RWPE2 (cell line): ENCODE results near the gene QRFPR.

Source experiments
- ATAC-seq: fragments of 200-7000 bp; cut with Tn5 transposase; 3 replicates; pipeline ENCODE4 v1.9.1; 2021; ENCODE audit warnings: low read depth
- DNase-seq: peaks from one replicate; pipeline ENCODE4 v3.0.0-alpha.2; 2020; ENCODE audit warnings: low spot score
- H3K27ac ChIP-seq: fragments of 450-650 bp; 2 replicates; pipeline ENCODE4 v1.5.1; 2017; ENCODE audit warnings: mild to moderate bottlenecking; ENCODE audit not compliant: poor library complexity, severe bottlenecking
- H3K27me3 ChIP-seq: fragments of 250-450 bp; sonication (Bioruptor Pico); 2 replicates; pipeline ENCODE4 v1.5.1; 2021; ENCODE audit warnings: mild to moderate bottlenecking, moderate library complexity; ENCODE audit not compliant: insufficient read depth, poor library complexity, severe bottlenecking
- H3K36me3 ChIP-seq: fragments of 250-450 bp; sonication (Bioruptor Pico); 2 replicates; pipeline ENCODE4 v1.5.1; 2020; ENCODE audit warnings: low read depth, mild to moderate bottlenecking, moderate library complexity
- H3K4me1 ChIP-seq: fragments of 250-450 bp; sonication (Bioruptor Pico); 2 replicates; pipeline ENCODE4 v1.5.1; 2021; ENCODE audit warnings: mild to moderate bottlenecking, moderate library complexity; ENCODE audit not compliant: insufficient read depth, poor library complexity, severe bottlenecking
- H3K4me3 ChIP-seq: fragments of 250-450 bp; sonication (Bioruptor Pico); 2 replicates; pipeline ENCODE4 v1.5.1; 2021; ENCODE audit warnings: mild to moderate bottlenecking, moderate library complexity; ENCODE audit not compliant: severe bottlenecking
- H3K9me3 ChIP-seq: fragments of 250-450 bp; sonication (Bioruptor Pico); 2 replicates; pipeline ENCODE4 v1.5.1; 2021; ENCODE audit warnings: mild to moderate bottlenecking, moderate library complexity; ENCODE audit not compliant: severe bottlenecking
- CTCF ChIP-seq: fragments of 450-650 bp; IDR thresholded peaks from one replicate; pipeline ENCODE4 v1.5.1; 2017; ENCODE audit warnings: mild to moderate bottlenecking, moderate library complexity; ENCODE audit not compliant: poor library complexity, severe bottlenecking

QRFPR gene

DNA sequence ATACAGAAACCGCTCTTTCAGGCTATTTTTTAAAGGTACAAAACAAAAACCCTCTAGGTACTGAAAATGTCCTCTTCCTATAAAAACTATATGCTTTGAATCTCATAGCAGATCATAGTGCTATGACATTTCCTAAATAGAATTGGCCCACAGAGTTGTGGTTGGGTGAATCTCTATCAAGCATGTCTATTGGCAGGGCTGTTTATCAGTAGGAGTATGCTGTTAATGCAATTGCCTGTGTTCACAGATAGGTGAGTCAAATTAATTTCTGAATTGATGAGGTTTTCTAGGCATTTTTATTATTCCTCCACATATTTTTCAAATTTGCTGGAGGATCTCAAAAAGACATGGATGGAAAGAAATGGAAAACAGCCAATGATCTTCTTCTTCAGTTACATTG lies 73.9 kb downstream of the QRFPR start:
- ATAC-seq = no peak
- H3K4me3 ChIP-seq = no peak overlapping the region
- no peak for TF ChIP-seq CTCF

GRCh38 chr4:121304893-121305292 lies 75.9 kb downstream of the QRFPR start:
- Histone ChIP-seq H3K27ac (no peak overlapping the region), H3K36me3 (no peaks in the 10 kb centered on the region), H3K27me3 (peaks cover 6% of the 10 kb centered on the region), H3K9me3 (no peaks in the 10 kb centered on the region), H3K4me3 (no peak overlapping the region), H3K4me1 (no peaks in the 10 kb centered on the region)
- DNase-seq = no peak
- ATAC-seq = no peak
- no peak for TF ChIP-seq CTCF

More for the DNA sequence above, 73.9 kb downstream of the QRFPR start:
- H3K27me3 ChIP-seq = peaks cover 3% of the 10 kb centered on the region
- no peaks in the 10 kb centered on the region for H3K36me3 ChIP-seq
- DNase-seq = no peak
- no peak overlapping the region for H3K27ac ChIP-seq
- H3K4me1 ChIP-seq = no peaks in the 10 kb centered on the region
- no peaks in the 10 kb centered on the region for H3K9me3 ChIP-seq

DNA sequence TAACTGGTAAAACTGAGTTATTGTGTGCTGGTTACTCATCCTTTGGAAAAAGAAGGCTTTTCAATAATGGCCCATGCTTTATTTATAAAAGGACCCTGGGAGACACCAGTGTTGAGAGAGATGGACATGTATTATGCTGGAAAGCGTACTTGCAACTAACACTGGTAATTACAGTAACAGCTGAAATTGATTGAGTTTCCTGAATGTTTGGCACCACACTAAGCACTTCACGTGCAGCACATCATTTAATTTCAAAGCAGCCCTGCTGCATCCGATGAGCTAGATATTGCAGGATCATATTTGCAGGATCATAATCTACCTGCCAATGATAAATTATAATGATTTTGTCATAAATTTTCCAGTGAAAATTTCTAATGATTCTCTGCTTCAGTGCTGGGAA lies 81.5 kb downstream of the QRFPR start:
- no peak for ATAC-seq
- Histone ChIP-seq H3K4me3 (no peak overlapping the region), H3K9me3 (no peaks in the 10 kb centered on the region), H3K36me3 (no peaks in the 10 kb centered on the region), H3K4me1 (no peaks in the 10 kb centered on the region), H3K27ac (no peak overlapping the region), H3K27me3 (peaks cover 9% of the 10 kb centered on the region)
- no peak for DNase-seq
- TF ChIP-seq CTCF = no peak

DNA sequence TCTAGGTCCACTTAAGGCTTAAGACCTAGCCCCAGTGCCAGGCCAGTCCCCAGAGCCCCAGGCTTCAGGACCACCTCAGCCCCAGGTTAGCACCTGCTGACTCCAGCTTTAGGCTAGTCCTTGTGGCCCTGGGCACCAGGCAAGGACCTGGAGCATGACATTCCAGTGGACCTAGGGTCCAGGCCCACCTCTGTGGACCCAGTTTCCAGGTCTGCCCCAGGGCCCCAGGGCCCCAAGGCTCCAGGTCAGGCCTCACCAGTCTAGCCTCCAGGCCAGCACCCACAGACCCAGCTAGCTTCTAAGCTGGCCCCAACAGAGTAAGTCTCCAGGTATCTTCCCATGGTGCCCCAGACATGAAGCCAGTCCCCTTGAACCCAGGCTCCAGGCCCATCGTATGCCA lies 97.5 kb downstream of the QRFPR start:
- no peaks in the 10 kb centered on the region for H3K9me3 ChIP-seq
- H3K36me3 ChIP-seq = no peaks in the 10 kb centered on the region
- no peak overlapping the region for H3K27ac ChIP-seq
- H3K4me1 ChIP-seq = no peaks in the 10 kb centered on the region
- no peaks in the 10 kb centered on the region for H3K27me3 ChIP-seq
- ATAC-seq = no peak
- TF ChIP-seq CTCF = no peak
- no peak overlapping the region for H3K4me3 ChIP-seq
- DNase-seq = no peak

- no peaks in the 10 kb centered on the region for H3K9me3 ChIP-seq
- H3K4me1 ChIP-seq = no peaks in the 10 kb centered on the region
- no peak for ATAC-seq
- TF ChIP-seq CTCF = no peak
- H3K4me3 ChIP-seq = no peak overlapping the region
- no peak for DNase-seq
- H3K27ac ChIP-seq = no peak overlapping the region
- no peaks in the 10 kb centered on the region for H3K36me3 ChIP-seq
- H3K27me3 ChIP-seq = no peaks in the 10 kb centered on the region
Observed at GRCh38 chr4:121280425-121280824, 100.4 kb downstream of the QRFPR start.
